A549 (cell line): Measurements from ENCODE around the gene SUV39H1. TPM values are rescaled to one million over a fixed set of nuclear protein-coding genes. Genes with fewer than 3 reads are reported as not detected.

Experiments used
- ATAC-seq, 2 experiments: fragments of 200-7000 bp in 1 of 2; fragments of >200 bp in 1 of 2; cut with Nextera tagmentation in 1 of 2; cut with Tn5 transposase in 1 of 2; 3 replicates each; pipeline versions ENCODE4 v1.8.0 to v1.9.1; 2018 to 2020; ENCODE audit warnings: mild to moderate bottlenecking in 1 of 2, moderate library complexity in 1 of 2
- CTCF ChIA-PET: fragments of 300-600 bp; sonication (Branson Sonifier 250); formaldehyde crosslinking; extraction: SDS; loops from one replicate; lab custom pipeline; 2021; ENCODE audit warnings: antibody characterized with exemption, inconsistent platforms; lab: Yijun Ruan, JAX
- POLR2A ChIA-PET: fragments of 350-600 bp; formaldehyde crosslinking; extraction: SDS; loops from one replicate; lab custom pipeline; 2021; ENCODE audit warnings: antibody characterized with exemption, inconsistent platforms; lab: Yijun Ruan, JAX
- DNase-seq, 2 experiments: peaks; one replicate each; pipeline versions ENCODE4 v3.0.0 to v3.0.0-alpha.2; 2011 to 2016; ENCODE audit warnings: low read depth in 1 of 2, low spot score in 1 of 2
- FAIRE-seq: peaks from 2 replicates; lab custom pipeline; 2011; peaks lifted over from hg19 to GRCh38; lab: Jason Lieb, UNC
- H3K27ac ChIP-seq, 2 experiments: fragments of >200 bp; sonication (Bioruptor Twin); formaldehyde crosslinking; 3 replicates each; pipeline ENCODE4 v1.5.1; 2016 to 2017
- H3K4me1 ChIP-seq: fragments of >200 bp; sonication (Bioruptor Twin); formaldehyde crosslinking; 3 replicates; pipeline ENCODE4 v1.6.1; 2016
- H3K4me2 ChIP-seq: fragments of >200 bp; sonication (Bioruptor Twin); formaldehyde crosslinking; 3 replicates; pipeline ENCODE4 v1.6.1; 2016
- H3K4me3 ChIP-seq: fragments of >200 bp; sonication (Bioruptor Twin); formaldehyde crosslinking; 3 replicates; pipeline ENCODE4 v1.5.1; 2016
- H3K9me3 ChIP-seq: fragments of >200 bp; sonication (Bioruptor Twin); formaldehyde crosslinking; 3 replicates; pipeline ENCODE4 v1.6.1; 2016
- CBX2 ChIP-seq: fragments of 200-600 bp; sonication (generic); IDR thresholded peaks from 2 replicates; pipeline ENCODE4 v1.6.1; 2016; ENCODE audit warnings: low read depth, mild to moderate bottlenecking, borderline replicate concordance
- CBX8 ChIP-seq: fragments of 200-600 bp; sonication (generic); IDR thresholded peaks from 2 replicates; pipeline ENCODE4 v1.6.1; 2016
- CHD2 ChIP-seq: fragments of 150-350 bp; IDR thresholded peaks from 2 replicates; pipeline ENCODE4 v1.6.1; 2014; ENCODE audit warnings: low read length; ENCODE audit not compliant: partially characterized antibody
- E2F6 ChIP-seq: IDR thresholded peaks from 2 replicates; pipeline ENCODE4 v1.6.1; 2012; ENCODE audit warnings: low read depth, borderline replicate concordance
- EHMT2 ChIP-seq: fragments of 200-600 bp; sonication (generic); IDR thresholded peaks from 2 replicates; pipeline ENCODE4 v1.6.1; 2016; ENCODE audit warnings: antibody characterized with exemption, low read depth, mild to moderate bottlenecking, moderate library complexity
- ELK1 ChIP-seq: fragments of 150-350 bp; IDR thresholded peaks from 2 replicates; pipeline ENCODE4 v1.6.1; 2014; ENCODE audit warnings: low read depth, mild to moderate bottlenecking, low read length
- EP300 ChIP-seq, 2 experiments: fragments of >200 bp; sonication (Bioruptor Twin); formaldehyde crosslinking; IDR thresholded peaks; 2 replicates in 1 of 2; 3 replicates in 1 of 2; pipeline ENCODE4 v1.6.1; 2016 to 2017
- ESRRA ChIP-seq: fragments of 150-350 bp; IDR thresholded peaks from 2 replicates; pipeline ENCODE4 v1.6.1; 2014; ENCODE audit warnings: mild to moderate bottlenecking, low read length, borderline replicate concordance
- FOSL2 ChIP-seq, 2 experiments: fragments of 450-650 bp in 1 of 2; fragments of >200 bp in 1 of 2; sonication (Bioruptor Twin) in 1 of 2; formaldehyde crosslinking; IDR thresholded peaks; 2 replicates each; pipeline versions ENCODE4 v1.5.0 to v1.6.1; 2016 to 2020; ENCODE audit warnings: mild to moderate bottlenecking in 1 of 2, moderate library complexity in 1 of 2
- GATA3 ChIP-seq: IDR thresholded peaks from 2 replicates; pipeline ENCODE4 v1.6.1; 2012; ENCODE audit warnings: borderline replicate concordance
- HOXB5 ChIP-seq: fragments of 250-450 bp; sonication (Bioruptor Pico); IDR thresholded peaks from 2 replicates; pipeline ENCODE4 v1.5.0; 2020; ENCODE audit warnings: mild to moderate bottlenecking, moderate library complexity
- JUN ChIP-seq, 2 experiments: fragments of >200 bp; sonication (Bioruptor Twin); formaldehyde crosslinking; IDR thresholded peaks; 2 replicates in 1 of 2; 3 replicates in 1 of 2; pipeline ENCODE4 v1.6.1; 2016 to 2017
- KDM5A ChIP-seq: fragments of 200-600 bp; sonication (generic); IDR thresholded peaks from 2 replicates; pipeline ENCODE4 v1.6.1; 2016; ENCODE audit warnings: antibody characterized with exemption, mild to moderate bottlenecking
- POLR2A ChIP-seq: IDR thresholded peaks from 2 replicates; pipeline ENCODE4 v1.6.1; 2012; ENCODE audit warnings: mild to moderate bottlenecking, low read length
- POLR2AphosphoS2 ChIP-seq: conservative IDR thresholded peaks from 2 replicates; pipeline ENCODE4 v1.6.1; 2012; ENCODE audit warnings: low read length, improper control_type of control experiment, inconsistent platforms
- RAD21 ChIP-seq, 2 experiments: fragments of >200 bp in 1 of 2; sonication (Bioruptor Twin) in 1 of 2; formaldehyde crosslinking in 1 of 2; IDR thresholded peaks in 1 of 2; conservative IDR thresholded peaks in 1 of 2; 2 replicates in 1 of 2; 3 replicates in 1 of 2; pipeline ENCODE4 v1.6.1; 2012 to 2018; ENCODE audit warnings: inconsistent platforms in 1 of 2
- RCOR1 ChIP-seq: fragments of 150-350 bp; IDR thresholded peaks from 2 replicates; pipeline ENCODE4 v1.6.1; 2014; ENCODE audit warnings: antibody characterized with exemption, low read length, low read depth
- REST ChIP-seq: fragments of 200-600 bp; sonication (generic); IDR thresholded peaks from 2 replicates; pipeline ENCODE4 v1.6.1; 2016; ENCODE audit warnings: antibody characterized with exemption, mild to moderate bottlenecking, moderate library complexity
- TP53 ChIP-seq: fragments of 250-450 bp; sonication (Bioruptor Pico); IDR thresholded peaks from 2 replicates; pipeline ENCODE4 v1.5.0; 2021; ENCODE audit warnings: mild to moderate bottlenecking, moderate library complexity
- ZFP36 ChIP-seq: fragments of 450-650 bp; IDR thresholded peaks from 2 replicates; pipeline ENCODE4 v1.6.1; 2014; ENCODE audit warnings: borderline replicate concordance; ENCODE audit not compliant: partially characterized antibody
- WGBS: methylation state at CpG from one replicate; pipeline ENCODE4 v1.1.6; 2017; ENCODE audit errors: missing lambda C conversion rate; 5-methylcytosine and 5-hydroxymethylcytosine counted together
- polyA plus RNA-seq, 4 experiments: library from polyadenylated mRNA; depleted of rRNA in 3 of 4; stranded (reverse); fragments of >200 nt; fragmentation: RNase III in 1 of 4; extraction: RNeasy Plus Mini Kit Qiagen cat#74134 plus additional on column Dnase treatment in 1 of 4; gene quantifications; 2 replicates in 3 of 4; 3 replicates in 1 of 4; pipeline ENCODE4 v1.2.3, GENCODE V29; 2011 to 2017

Gene SUV39H1
- polyA plus RNA-seq, 2 of the 4 experiments (the other 2 are of a cell fraction), result 13.4 to 19.9 TPM

GRCh38 chrX:48700951-48701653 lies 4.6 kb downstream of the SUV39H1 start:
- POLR2A ChIA-PET, result no interaction called here
- no peak for DNase-seq
- WGBS, result 86% methylated on average over 2 of the region's 3 CpGs

GRCh38 chrX:48702032-48702431 lies 5.5 kb downstream of the SUV39H1 start:
- no CpG with 5 or more reads among the region's 2 CpGs for WGBS

More at GRCh38 chrX:48700951-48701653, 4.6 kb downstream of the SUV39H1 start:
- ATAC-seq, result no peak
- no peak overlapping the region for H3K4me2 ChIP-seq
- no peak overlapping the region for H3K4me3 ChIP-seq
- H3K4me1 ChIP-seq, result peaks cover 8% of the 10 kb centered on the region; the same call in 1 of the 3 replicates
- FAIRE-seq, result peak; percentile 18
- no peak for TF ChIP-seq RAD21 (conservative IDR thresholded peaks at IDR 0.05 in 1 of 2, IDR thresholded peaks at IDR 0.05 in 1 of 2)
- CTCF ChIA-PET, result interaction anchor here (0.5 kb wide), 1 partner anchor 198 kb away, joined by 4 read pairs; no protein-coding TSS in a partner anchor
- no peak overlapping the region for H3K27ac ChIP-seq
- H3K9me3 ChIP-seq, result no peaks in the 10 kb centered on the region

GRCh38 chrX:48702716-48703115 lies 6.2 kb downstream of the SUV39H1 start:
- TF ChIP-seq POLR2AphosphoS2 (no peak), JUN (IDR thresholded peaks at IDR 0.05) (no peak), TP53 (no peak), POLR2A (no peak), FOSL2 (IDR thresholded peaks at IDR 0.05) (no peak), FOSL2 (CRISPR knock-in tag; IDR thresholded peaks at IDR 0.05) (no peak), RCOR1 (no peak), CBX2 (no peak), ESRRA (no peak), REST (no peak), EHMT2 (no peak), CBX8 (no peak)

More at GRCh38 chrX:48702032-48702431, 5.5 kb downstream of the SUV39H1 start:
- no peak for FAIRE-seq
- CTCF ChIA-PET, result no interaction called here
- Histone ChIP-seq H3K4me1 (peaks cover 8% of the 10 kb centered on the region; the same call in 1 of the 3 replicates), H3K4me2 (no peak overlapping the region)
- TF ChIP-seq KDM5A (no peak), TP53 (no peak), ELK1 (no peak), GATA3 (no peak), POLR2AphosphoS2 (no peak), FOSL2 (IDR thresholded peaks at IDR 0.05) (no peak), FOSL2 (CRISPR knock-in tag; IDR thresholded peaks at IDR 0.05) (no peak), ZFP36 (no peak), CHD2 (no peak), E2F6 (no peak), EP300 (IDR thresholded peaks at IDR 0.05) (no peak), POLR2A (no peak), HOXB5 (CRISPR knock-in tag) (no peak)
- TF ChIP-seq, all 56 proteins: peak for 0
- POLR2A ChIA-PET, result no interaction called here
- no peaks in the 10 kb centered on the region for H3K9me3 ChIP-seq
- ATAC-seq (no peak), DNase-seq (no peak)
- no peak overlapping the region for H3K27ac ChIP-seq
- no peak overlapping the region for H3K4me3 ChIP-seq

More at GRCh38 chrX:48702716-48703115, 6.2 kb downstream of the SUV39H1 start:
- ATAC-seq, result no peak
- Histone ChIP-seq H3K4me3 (no peak overlapping the region), H3K4me2 (no peak overlapping the region), H3K4me1 (peaks cover 8% of the 10 kb centered on the region; the same call in 1 of the 3 replicates), H3K27ac (no peak overlapping the region), H3K9me3 (no peaks in the 10 kb centered on the region)
- FAIRE-seq, result peak; percentile 74
- CTCF ChIA-PET, result no interaction called here
- POLR2A ChIA-PET, result no interaction called here
- 77% methylated on average over 4 of the region's 4 CpGs for WGBS
- no peak for DNase-seq
